ENCODE data around the gene BROX.

DNA sequence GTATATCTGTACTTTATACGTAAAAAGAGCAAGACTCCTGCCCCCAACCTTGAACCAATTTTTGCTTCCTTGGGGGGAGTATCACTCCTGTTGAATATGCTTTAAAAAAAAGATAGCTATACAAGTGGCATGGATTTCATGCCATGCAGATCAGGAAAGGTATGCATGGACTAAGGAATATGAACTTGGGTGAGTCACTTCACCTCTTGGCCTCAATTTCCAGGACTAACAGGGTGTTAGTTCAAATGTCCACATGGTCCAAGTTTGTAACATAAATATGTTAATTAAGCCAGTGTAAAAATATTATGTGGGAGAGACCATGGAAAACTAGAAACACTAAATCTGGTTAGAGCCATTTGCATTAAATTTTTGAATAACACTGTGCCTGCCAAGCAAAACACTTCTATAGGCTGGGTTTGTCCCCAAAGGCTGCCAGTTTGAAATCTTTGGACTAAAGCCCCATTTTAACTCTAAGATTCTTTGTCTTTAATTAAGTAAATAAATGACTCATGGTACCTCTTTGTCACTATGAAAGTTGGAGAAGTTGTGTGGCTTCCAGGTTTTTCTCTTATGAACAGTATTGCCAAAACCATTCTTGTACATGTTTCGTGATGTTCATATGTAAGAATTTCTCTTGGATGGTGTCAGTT lies 57.7 kb downstream of the BROX start:
- TF ChIP-seq EP300 (IDR thresholded peaks at IDR 0.05) (no peak), POLR2A (IDR thresholded peaks at IDR 0.05) (no peak)
